GM12872 (cell line): Measurements from ENCODE around the gene ALG14.

ENCODE experiments used
- TF ChIP-seq, protein P1 (sequence below): IDR thresholded peaks from 3 replicates; pipeline ENCODE4 v1.5.1; 2011; ENCODE audit warnings: low read depth, mild to moderate bottlenecking, low read length, moderate library complexity; ENCODE audit not compliant: insufficient read depth

ALG14 gene

GRCh38 chr1:95096218-95096841 lies 23.6 kb upstream of the ALG14 start:
- TF ChIP-seq, protein P1, sequence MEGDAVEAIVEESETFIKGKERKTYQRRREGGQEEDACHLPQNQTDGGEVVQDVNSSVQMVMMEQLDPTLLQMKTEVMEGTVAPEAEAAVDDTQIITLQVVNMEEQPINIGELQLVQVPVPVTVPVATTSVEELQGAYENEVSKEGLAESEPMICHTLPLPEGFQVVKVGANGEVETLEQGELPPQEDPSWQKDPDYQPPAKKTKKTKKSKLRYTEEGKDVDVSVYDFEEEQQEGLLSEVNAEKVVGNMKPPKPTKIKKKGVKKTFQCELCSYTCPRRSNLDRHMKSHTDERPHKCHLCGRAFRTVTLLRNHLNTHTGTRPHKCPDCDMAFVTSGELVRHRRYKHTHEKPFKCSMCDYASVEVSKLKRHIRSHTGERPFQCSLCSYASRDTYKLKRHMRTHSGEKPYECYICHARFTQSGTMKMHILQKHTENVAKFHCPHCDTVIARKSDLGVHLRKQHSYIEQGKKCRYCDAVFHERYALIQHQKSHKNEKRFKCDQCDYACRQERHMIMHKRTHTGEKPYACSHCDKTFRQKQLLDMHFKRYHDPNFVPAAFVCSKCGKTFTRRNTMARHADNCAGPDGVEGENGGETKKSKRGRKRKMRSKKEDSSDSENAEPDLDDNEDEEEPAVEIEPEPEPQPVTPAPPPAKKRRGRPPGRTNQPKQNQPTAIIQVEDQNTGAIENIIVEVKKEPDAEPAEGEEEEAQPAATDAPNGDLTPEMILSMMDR = no peak

- TF ChIP-seq, protein P1 = no peak
Measured at GRCh38 chr1:95095833-95096217, 23.1 kb upstream of the ALG14 start.

DNA sequence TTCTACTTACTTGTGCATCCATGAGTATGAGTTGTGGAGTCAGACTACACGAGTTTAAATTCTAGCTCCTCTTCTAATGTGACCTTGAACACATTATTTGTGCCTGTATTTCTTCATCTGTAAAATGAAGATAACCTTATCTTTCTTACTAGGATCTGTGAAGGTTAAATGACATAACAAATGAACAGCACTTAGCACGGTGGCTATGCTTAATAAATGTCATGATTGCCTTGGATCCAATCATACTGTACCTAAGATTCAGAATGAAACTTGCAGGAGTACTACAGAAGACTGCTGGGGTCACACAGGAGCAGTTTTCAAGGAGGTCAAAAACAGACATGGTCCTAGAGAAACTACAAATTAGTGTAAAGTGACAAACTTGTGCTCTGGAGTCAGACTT lies 22.2 kb upstream of the ALG14 start:
- TF ChIP-seq, protein P1 = no peak

- TF ChIP-seq, protein P1 = no peak
Measured at GRCh38 chr1:95093296-95093695, 20.5 kb upstream of the ALG14 start.

DNA sequence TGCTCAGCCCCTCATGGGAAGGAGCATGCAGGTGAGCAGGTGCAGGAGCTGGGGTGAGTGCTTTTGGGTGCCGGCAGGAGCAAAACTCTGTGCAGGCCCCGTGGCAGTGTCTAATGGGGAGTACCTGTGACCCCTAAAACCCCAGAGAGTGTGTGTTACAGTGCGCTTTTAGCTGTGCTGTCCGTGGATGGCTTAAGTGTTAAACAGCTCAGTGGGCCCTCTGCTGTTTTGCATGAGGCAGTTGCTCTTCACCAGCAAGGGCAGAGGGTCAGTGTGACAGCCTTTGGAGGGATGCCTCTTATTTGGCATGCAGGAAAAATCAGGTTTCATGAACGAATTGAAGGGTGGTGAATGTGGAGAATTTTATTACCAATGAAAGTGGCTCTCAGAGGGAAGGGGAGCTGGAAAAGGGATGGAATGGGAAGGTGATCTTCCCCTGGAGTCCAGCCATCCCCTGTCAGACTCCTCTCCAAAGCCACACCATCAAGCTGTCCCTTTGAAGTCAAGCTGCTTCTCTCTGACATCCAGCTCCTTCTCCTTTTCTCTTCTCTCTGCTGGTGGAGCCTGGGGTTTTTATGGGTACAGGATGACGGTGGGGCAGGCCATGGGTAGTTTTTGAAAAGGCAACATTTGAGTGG lies 17.0 kb upstream of the ALG14 start:
- TF ChIP-seq, protein P1 = no peak

DNA sequence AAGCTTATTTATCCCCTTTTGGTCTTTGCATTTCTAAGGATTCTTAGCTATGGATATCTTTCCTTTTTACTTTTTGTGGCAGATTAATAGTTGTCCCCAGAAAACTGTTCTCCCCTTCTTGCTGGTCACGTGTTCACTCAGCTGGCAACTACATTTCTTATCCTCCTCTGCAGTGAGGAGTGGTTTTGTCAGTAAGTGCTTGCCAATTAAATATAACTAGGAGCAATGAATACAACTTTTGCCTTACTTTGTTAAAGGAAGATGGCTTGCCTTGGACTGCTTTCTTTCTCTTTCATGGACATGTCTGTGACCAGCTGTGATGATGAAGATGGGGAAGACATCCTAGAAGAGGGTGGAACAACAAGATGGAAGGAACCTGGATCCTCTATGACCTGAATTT lies 15.6 kb upstream of the ALG14 start:
- TF ChIP-seq, protein P1 = no peak

GRCh38 chr1:95086949-95087533 lies 14.3 kb upstream of the ALG14 start:
- TF ChIP-seq, protein P1 = no peak
